Peyer's patch (tissue), 4 donors: Measurements from ENCODE around the gene ITGB8.

ENCODE experiments used
- CTCF ChIP-seq, 6 experiments: fragments of 450-650 bp in 4 of 6; fragments of 200-600 bp in 2 of 6; sonication (generic) in 1 of 6; IDR thresholded peaks; one replicate each; pipeline ENCODE4 v1.5.1; 2017 to 2019; ENCODE audit warnings: antibody characterized with exemption in 6 of 6, mild to moderate bottlenecking in 3 of 6, moderate library complexity in 1 of 6
- POLR2A ChIP-seq, 2 donors: fragments of 450-650 bp; IDR thresholded peaks; one replicate each; pipeline ENCODE4 v1.5.1; 2017; ENCODE audit warnings: antibody characterized with exemption in 2 of 2, mild to moderate bottlenecking in 2 of 2, moderate library complexity in 2 of 2

- no peak for TF ChIP-seq POLR2A (IDR thresholded peaks at IDR 0.05)
- no peak for TF ChIP-seq CTCF (IDR thresholded peaks at IDR 0.05)
Observed at GRCh38 chr7:20320786-20321185, 9.9 kb upstream of the ITGB8 start.
